Fibroblast of skin of left quadriceps (primary cell): ENCODE measurements around the gene ARMC2.
A peak's percentile ranks its signal among the peaks of the same experiment; 100 is the strongest.
"Not testable (repeated sequence)": the region's sequence is repeated elsewhere in the genome, so short reads cannot be mapped to it uniquely, and the experiment has no call there.

Experiments
- DNase-seq, 2 experiments: peaks; one replicate each; pipeline ENCODE4 v3.0.0-alpha.2; 2013; ENCODE audit warnings: low read depth in 2 of 2

The ARMC2 gene

GRCh38 chr6:108916026-108916686 lies 67.9 kb downstream of the ARMC2 start:
- DNase-seq: no peak

DNA sequence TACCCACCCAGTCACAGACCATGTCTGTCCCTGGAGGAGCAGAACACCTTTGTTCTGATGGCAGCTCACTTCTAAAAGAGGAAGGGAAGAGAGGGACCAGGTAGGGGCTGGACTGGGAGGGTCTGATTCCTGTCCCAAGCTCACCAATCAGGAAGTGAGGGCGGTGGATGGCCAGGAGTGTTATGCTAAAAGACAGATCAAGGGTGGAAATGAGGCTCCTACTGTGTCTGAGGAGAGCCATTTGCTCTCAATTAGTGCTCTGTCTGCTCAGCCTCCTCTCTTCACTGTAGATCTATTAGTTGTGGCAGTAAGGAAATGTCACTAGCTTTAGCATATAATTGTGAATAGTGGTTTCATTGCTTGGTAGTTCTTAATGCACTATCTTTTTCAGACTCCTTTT lies 72.5 kb downstream of the ARMC2 start:
- DNase-seq: no peak

DNA sequence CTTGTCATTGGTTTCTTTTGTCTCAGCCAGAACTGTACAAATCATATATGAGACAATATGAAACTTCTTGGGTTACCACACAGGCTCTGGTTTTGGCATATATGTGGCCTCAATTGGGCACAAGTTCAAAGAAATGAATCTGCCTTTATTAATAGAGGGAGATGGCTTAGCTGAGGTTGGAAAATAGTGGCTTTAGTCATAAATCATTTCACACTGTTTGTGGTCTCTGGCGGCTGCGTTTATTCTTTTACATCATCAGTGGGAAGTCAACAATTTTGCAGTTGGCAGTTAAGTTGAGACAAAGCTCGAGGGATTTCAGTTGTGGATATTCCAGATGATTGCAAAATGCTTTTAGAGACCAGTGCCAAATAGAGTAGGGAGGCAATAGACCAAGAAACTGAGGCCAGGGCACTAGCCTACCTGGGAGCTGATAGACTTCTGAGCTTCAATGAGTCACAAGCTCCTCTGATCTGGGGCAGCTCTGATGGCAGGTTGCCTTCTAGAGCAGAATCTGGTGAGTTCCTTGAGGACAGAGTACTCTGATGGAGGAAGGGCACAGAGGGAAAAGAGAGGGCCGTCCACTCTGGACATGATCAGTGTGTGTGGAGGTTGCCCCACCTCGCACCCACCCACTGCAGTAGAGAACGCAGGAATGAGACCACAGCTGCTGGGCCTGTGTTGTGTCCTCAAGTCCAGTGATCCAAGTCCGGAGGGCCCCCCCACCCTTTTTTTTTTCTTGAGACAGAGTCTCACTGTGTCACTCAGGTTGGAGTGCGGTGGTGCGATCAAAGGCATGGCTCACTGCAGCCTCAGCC lies 73.5 kb downstream of the ARMC2 start:
- peak; percentile 73 to 77 for DNase-seq

DNA sequence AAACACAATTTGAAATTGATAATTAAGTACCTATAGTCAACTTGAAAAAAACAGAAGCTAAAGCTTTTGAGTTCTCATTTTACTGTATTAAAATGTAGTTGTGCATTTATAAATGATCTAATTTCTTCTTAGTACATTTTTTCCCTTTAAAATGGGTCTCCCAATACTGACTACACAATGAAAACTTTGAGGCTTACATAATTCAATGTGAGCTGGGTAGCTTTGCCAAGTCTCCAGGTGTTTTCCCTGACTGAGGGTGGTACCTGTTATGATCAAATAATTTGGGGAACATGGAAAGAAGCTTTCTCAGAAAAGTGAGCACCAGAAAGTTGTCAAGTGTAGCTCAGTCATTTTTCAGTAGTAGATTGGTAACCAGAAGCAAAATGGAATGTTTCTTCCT lies 74.3 kb downstream of the ARMC2 start:
- DNase-seq: no peak

DNA sequence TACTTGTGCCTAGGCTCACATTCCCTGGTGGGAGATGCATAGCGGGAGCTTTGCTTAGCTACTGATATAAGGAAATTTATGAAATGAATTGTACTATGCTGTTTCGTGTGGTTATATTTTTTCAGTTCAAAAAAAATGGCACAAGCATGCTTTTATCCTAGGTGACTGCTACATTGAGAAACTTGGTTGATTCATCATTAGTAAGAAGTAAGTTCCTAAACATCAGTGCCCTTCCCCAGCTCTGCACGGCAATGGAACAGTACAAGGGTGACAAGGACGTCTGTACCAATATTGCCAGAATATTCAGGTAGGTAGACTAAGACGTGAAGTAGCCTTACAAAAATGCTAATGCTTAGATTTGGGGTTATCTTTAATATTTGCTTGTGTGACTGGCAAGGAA lies 79.7 kb downstream of the ARMC2 start:
- DNase-seq: no peak

DNA sequence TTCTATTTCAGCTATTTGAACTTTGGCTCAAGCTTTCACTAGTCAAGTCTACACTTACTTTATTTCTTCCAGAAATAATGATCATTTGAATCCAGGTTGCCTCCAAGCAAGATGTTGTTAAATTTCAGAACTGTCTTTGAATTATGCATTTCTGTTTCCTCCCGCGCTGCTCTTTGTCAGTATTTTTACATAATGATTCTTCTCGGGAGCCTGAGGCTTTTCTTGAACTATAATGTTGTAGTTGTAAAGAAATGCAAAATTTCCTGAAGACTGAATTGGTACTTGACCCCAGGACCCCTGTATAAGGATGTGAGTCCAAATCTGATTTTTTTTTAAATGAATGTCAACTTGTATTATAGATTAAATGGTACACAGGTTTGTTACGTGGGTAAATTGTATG lies 80.4 kb downstream of the ARMC2 start:
- no peak for DNase-seq

DNA sequence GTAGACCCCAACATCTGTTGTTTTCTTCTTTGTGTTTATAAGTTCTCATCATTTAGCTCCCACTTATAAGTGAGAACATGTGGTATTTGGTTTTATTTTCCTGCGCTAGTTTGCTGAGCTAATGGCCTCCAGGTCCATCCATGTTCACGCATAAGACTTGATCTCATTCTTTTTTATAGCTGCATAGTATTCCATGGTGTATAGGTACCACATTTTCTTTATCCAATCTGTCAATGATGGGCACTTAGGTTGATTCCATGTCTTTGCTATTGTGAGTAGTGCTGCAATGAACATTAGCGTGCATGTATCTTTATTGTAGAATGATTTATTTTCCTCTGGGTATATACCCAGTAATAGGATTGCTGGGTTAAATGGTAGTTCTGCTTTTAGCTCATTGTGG lies 82.9 kb downstream of the ARMC2 start:
- DNase-seq: not testable (repeated sequence)

DNA sequence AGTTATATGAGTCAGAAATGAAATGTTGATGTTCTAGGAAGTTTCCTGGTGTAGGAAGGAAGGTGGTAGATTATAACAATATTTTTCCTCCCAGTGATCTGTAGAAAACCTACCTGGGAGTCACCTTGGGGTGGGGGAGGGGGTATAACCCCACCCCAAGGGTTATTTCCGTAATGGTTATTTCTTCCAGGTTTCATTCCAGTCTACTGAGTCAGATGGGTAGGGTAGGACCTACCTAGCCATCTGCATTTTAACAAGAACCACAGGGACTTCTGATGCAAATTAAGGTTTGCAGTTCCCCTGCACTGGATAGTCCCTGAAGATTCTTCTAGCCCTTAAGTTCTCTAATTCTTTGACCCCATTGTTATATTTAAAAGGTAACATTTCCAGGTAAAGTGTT lies 88.9 kb downstream of the ARMC2 start:
- DNase-seq: no peak

- no peak for DNase-seq
Measured at GRCh38 chr6:108940741-108941140, 92.5 kb downstream of the ARMC2 start.

DNA sequence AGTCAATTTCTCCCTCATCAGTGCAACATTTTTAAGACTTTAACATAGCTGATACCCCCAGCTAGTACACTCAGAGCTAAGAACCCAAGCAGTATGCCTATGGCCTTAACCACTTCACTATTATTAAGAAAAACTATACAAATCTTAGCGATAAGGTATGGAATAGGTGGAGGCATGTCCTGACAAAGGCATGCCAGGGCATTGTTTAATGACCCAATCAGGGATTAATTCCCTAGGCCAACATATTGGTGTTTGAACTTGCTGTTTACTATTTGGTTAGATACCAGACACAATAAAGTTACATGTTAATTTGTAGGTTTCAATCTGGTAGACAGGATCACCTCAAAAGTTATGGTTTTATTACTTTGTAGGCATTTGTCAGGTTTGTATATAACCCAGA lies 93.1 kb downstream of the ARMC2 start:
- DNase-seq: no peak

- no peak for DNase-seq
Measured at GRCh38 chr6:108941859-108942258, 93.6 kb downstream of the ARMC2 start.

- DNase-seq: no peak
Measured at GRCh38 chr6:108942556-108943492, 94.6 kb downstream of the ARMC2 start.

DNA sequence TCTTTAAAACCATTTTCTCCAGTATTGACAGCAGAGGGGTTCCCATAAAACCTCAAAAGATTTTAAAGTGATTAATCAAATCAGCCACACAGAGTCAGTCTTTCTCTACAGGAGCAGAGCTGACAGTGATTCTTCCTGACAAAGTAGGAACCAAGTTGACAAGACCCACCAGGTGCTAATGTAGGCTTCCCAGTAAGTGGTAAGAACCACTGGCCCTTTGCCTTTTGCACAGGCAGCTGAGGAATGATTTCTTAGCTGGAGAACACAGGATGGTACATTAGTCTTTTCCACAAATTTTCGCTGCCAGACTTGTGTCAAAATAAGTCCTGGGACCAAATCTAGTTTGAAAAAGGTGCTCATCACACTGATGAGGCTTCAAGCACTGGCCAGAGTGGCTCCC lies 95.8 kb downstream of the ARMC2 start:
- no peak for DNase-seq

DNA sequence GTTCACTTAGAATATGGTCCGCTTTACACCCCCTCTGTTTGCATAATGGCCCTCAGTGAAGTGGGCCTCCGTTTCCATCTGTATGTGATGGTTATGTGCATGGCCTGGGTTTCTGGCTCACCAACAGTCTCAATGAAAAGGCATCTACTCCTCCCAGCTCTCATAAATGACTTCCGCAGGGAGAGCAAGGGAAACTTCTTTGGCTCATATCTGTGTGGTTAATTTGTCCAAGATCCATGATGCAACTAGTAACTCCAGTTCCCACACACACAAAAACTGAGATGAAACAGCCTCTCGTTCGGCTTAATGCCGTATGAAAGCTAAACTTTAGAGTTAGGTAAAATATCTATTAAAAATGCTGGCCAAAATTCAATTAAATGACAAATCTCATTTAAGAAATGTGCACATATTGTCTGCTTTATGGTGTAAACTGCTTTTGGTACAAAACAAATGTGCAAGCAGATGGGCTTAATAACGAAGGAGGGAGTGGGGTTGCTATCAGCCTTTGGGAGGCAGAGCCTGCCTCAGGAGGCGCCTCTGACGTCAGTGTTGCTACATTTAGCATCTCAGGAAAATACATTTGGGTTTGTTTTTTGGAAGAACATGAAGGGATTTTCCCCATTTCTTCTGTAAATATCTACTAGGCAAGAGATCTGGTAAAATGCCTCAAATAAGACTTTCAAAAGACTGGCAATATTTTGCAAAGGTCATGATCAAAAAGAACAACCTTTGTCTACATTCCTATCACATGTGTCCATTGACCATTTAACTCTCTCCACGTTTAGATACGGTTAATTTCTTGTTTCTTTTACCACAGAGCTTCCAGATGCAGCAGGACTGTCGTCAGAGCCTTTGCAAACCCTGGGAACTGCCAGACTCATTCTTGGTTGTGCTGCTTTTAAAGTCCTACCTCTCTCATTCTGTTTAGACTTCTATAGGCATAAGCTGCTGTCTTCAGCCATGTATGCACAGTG lies 96.8 kb downstream of the ARMC2 start:
- peak; percentile 84 to 86 for DNase-seq

DNA sequence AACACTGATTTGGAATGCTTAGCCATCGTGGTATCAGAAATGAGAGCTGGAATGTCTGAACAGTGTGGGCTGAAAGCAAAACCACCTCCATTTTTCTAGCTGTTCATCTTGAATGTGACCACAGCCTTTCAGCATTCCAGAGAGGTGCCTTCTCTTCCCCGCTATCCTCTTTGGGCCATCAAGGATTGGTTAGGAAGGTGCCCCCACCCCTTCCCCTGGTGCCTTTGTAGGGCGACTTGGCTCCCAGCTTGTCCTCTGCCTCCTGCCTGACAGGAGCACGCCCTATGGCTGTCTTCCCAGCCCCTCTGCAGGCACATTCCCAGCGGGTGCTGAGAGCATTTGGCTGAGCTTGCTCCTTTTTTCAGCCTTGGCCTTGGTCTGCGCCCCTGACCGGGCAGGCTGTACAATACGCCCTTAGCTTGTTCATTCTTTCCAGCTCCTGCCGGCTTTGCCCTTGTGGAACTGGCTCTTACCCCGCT lies 97.5 kb downstream of the ARMC2 start:
- no peak for DNase-seq

GRCh38 chr6:108946695-108947094 lies 98.5 kb downstream of the ARMC2 start:
- no peak for DNase-seq

- no peak for DNase-seq
Measured at GRCh38 chr6:108947114-108947854, 99.1 kb downstream of the ARMC2 start.

GRCh38 chr6:108948181-108948661 lies 100.0 kb downstream of the ARMC2 start:
- no peak for DNase-seq

GRCh38 chr6:108951351-108951953 lies 103.2 kb downstream of the ARMC2 start:
- DNase-seq: no peak
